ENCODE data around the gene GPR39.

GPR39 gene

GRCh38 chr2:132677661-132678060 lies 261.1 kb downstream of the GPR39 start:
- peak; percentile 60 for DNase-seq

GRCh38 chr2:132678483-132678882 lies 261.9 kb downstream of the GPR39 start:
- no peak for DNase-seq

GRCh38 chr2:132680544-132680943 lies 263.9 kb downstream of the GPR39 start:
- DNase-seq: no peak

GRCh38 chr2:132681766-132682165 lies 265.2 kb downstream of the GPR39 start:
- DNase-seq: no peak

GRCh38 chr2:132690664-132691303 lies 274.2 kb downstream of the GPR39 start:
- peak; percentile 50 for DNase-seq

- DNase-seq: no peak
These were observed 275.0 kb downstream of the GPR39 start for GRCh38 chr2:132691556-132691955.

- peak; percentile 32 for DNase-seq
These were observed 276.2 kb downstream of the GPR39 start for GRCh38 chr2:132692816-132693215.
